ENCODE results near the gene C22orf23.

- TF ChIP-seq ZNF217 (IDR thresholded peaks at IDR 0.05) (no peak), TAF1 (IDR thresholded peaks at IDR 0.05; ENCODE audit: borderline replicate concordance, low read depth, low read length) (no peak), POLR2A (IDR thresholded peaks at IDR 0.05; ENCODE audit: low read depth, low read length) (no peak), SIN3A (IDR thresholded peaks at IDR 0.05; ENCODE audit: low read depth, low read length) (no peak), CTCF (IDR thresholded peaks at IDR 0.05 in 2 of 3, conservative IDR thresholded peaks at IDR 0.05 in 1 of 3; ENCODE audit: control insufficient read depth in 2 of 3, extremely low read depth in 1 of 3, insufficient read depth in 1 of 3, low read depth in 3 of 3, low read length in 3 of 3) (no peak), ZNF687 (IDR thresholded peaks at IDR 0.05) (no peak), RCOR1 (conservative IDR thresholded peaks at IDR 0.05; ENCODE audit: low read depth, low read length) (no peak), MTA2 (IDR thresholded peaks at IDR 0.05; ENCODE audit: low read depth) (no peak), EP300 (IDR thresholded peaks at IDR 0.05; ENCODE audit: borderline replicate concordance in 1 of 2, control insufficient read depth in 1 of 2, low read depth in 2 of 2, low read length in 2 of 2) (no peak), GABPA (IDR thresholded peaks at IDR 0.05; ENCODE audit: low read depth) (no peak), SREBF2 (IDR thresholded peaks at IDR 0.05; ENCODE audit: low read length) (no peak), CEBPB (IDR thresholded peaks at IDR 0.05; ENCODE audit: borderline replicate concordance in 1 of 2, low read depth in 2 of 2, low read length in 2 of 2) (no peak), EZH2 (IDR thresholded peaks at IDR 0.05; ENCODE audit: borderline replicate concordance, control insufficient read depth, low read depth, low read length) (no peak)
These were observed 42.3 kb downstream of the C22orf23 start for GRCh38 chr22:37910890-37911672.

All from GM12878 (cell line).